Upper lobe of left lung (tissue), 4 donors: ENCODE results near the gene BPIFB2.

Experiments
- CTCF ChIP-seq, 6 experiments: fragments of 450-650 bp in 4 of 6; fragments of 200-600 bp in 2 of 6; sonication (generic) in 2 of 6; IDR thresholded peaks; one replicate each; pipeline ENCODE4 v1.5.1; 2016 to 2019; ENCODE audit warnings: antibody characterized with exemption in 6 of 6
- EP300 ChIP-seq, 4 donors: sonication (generic); formaldehyde crosslinking; IDR thresholded peaks; one replicate each; pipeline ENCODE4 v1.5.1; 2017; ENCODE audit warnings: antibody characterized with exemption in 4 of 4, control low read depth in 2 of 4
- POLR2A ChIP-seq, 4 donors: fragments of 450-650 bp; IDR thresholded peaks; one replicate each; pipeline ENCODE4 v1.5.1; 2016 to 2017; ENCODE audit warnings: antibody characterized with exemption in 4 of 4, mild to moderate bottlenecking in 2 of 4
- POLR2AphosphoS5 ChIP-seq, 2 donors: sonication (generic); formaldehyde crosslinking; IDR thresholded peaks; one replicate each; pipeline ENCODE4 v1.5.1; 2017; ENCODE audit warnings: antibody characterized with exemption in 2 of 2

- TF ChIP-seq CTCF (IDR thresholded peaks at IDR 0.05): no peak
- no peak for TF ChIP-seq POLR2A (IDR thresholded peaks at IDR 0.05)
- no peak for TF ChIP-seq POLR2AphosphoS5 (IDR thresholded peaks at IDR 0.05)
- TF ChIP-seq EP300 (IDR thresholded peaks at IDR 0.05): no peak
These were observed 17.9 kb downstream of the BPIFB2 start for GRCh38 chr20:33025318-33025876.
